ENCODE results near the gene RNASEH2B. TPM values are rescaled to one million over a fixed set of nuclear protein-coding genes. Genes with fewer than 3 reads are reported as not detected.

RNASEH2B gene
- total and polyA plus RNA-seq, 9 of the 15 experiments (the other 6 are each of a cell fraction or from before 2014, with no cell fraction given), result 26.3 to 109 (median 62.5) TPM

DNA sequence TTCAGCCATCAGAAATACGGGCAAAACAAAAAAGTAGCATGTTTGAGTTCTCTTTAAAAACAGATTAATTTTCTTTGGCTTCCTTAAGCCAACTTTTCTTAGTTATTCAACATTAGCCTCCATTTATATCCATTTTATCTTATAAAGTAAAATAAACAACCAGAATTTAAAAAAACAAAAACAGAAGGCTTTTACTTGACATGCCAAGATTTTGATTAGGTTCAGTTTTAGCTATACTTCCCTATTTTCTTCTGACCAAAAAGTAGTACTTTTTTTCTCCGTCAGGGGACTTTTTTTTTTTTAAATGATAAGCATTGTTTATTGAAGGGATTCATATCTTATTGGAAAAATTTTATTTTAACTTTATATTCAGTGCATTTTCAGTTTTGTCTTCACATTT, 18.1 kb downstream of the RNASEH2B start:
- in situ Hi-C loops (cut with MboI) (no loop called here), intact Hi-C loops (cut with micrococcal nuclease) (no loop called here)
- DNase-seq (ENCODE audit: extremely low read depth in 1 of 4, low spot score in 3 of 4) (no peak), ATAC-seq (no peak), FAIRE-seq (no peak)
- H3K36me3 ChIP-seq (ENCODE audit: control insufficient read depth, insufficient read depth, low read length), result peaks cover 13% of the 10 kb centered on the region; the same call in 1 of the 3 replicates
- H3K27ac ChIP-seq (ENCODE audit: extremely low read depth, low read depth, low read length), result no peak overlapping the region
- no peaks in the 10 kb centered on the region for H4K20me1 ChIP-seq (replicated peaks; ENCODE audit: control insufficient read depth, insufficient read depth, low read length)
- no peak overlapping the region for H2AFZ ChIP-seq (ENCODE audit: low read depth, low read length)
- H3K27me3 ChIP-seq (ENCODE audit: control insufficient read depth in 2 of 2, insufficient read depth in 2 of 2, low read length in 2 of 2), result no peaks in the 10 kb centered on the region
- no peaks in the 10 kb centered on the region for H3K9me1 ChIP-seq (ENCODE audit: control insufficient read depth, insufficient read depth, low read length)
- peaks cover 2 to 4% of the 10 kb centered on the region in 2 experiments; a peak in 3 of 5 replicates for H3K4me1 ChIP-seq (replicated peaks in 1 of 2; ENCODE audit: control insufficient read depth in 2 of 2, insufficient read depth in 2 of 2, low read length in 2 of 2)
- H3K79me2 ChIP-seq (ENCODE audit: control insufficient read depth, insufficient read depth, low read length), result peaks cover 14% of the 10 kb centered on the region
- H3K9me3 ChIP-seq (replicated peaks; ENCODE audit: control insufficient read depth, insufficient read depth, low read depth, low read length), result no peaks in the 10 kb centered on the region; the same call in 1 of the 2 replicates
- no peak overlapping the region for H3K4me3 ChIP-seq
- CTCF ChIA-PET (ENCODE audit: low intra/inter-chr PET ratio), result no interaction called here
- TF ChIP-seq SPI1 (IDR thresholded peaks at IDR 0.05; ENCODE audit: borderline replicate concordance, low read depth, low read length) (no peak), MCM5 (IDR thresholded peaks at IDR 0.05; ENCODE audit: low read depth) (no peak), PTTG1 (tag; IDR thresholded peaks at IDR 0.05; ENCODE audit: low read depth) (no peak), NR1H2 (CRISPR knock-in tag; IDR thresholded peaks at IDR 0.05) (no peak), ERF (CRISPR knock-in tag; IDR thresholded peaks at IDR 0.05) (no peak), ARID2 (IDR thresholded peaks at IDR 0.05) (no peak), RBM17 (IDR thresholded peaks at IDR 0.05; ENCODE audit: borderline replicate concordance, low read depth, low read length) (no peak), XRCC3 (IDR thresholded peaks at IDR 0.05) (no peak), ZNF324 (CRISPR knock-in tag; IDR thresholded peaks at IDR 0.05) (no peak), SNIP1 (IDR thresholded peaks at IDR 0.05; ENCODE audit: low read depth) (no peak), CBX5 (IDR thresholded peaks at IDR 0.05; ENCODE audit: borderline replicate concordance, low read depth) (no peak)
- TF ChIP-seq, protein P1, sequence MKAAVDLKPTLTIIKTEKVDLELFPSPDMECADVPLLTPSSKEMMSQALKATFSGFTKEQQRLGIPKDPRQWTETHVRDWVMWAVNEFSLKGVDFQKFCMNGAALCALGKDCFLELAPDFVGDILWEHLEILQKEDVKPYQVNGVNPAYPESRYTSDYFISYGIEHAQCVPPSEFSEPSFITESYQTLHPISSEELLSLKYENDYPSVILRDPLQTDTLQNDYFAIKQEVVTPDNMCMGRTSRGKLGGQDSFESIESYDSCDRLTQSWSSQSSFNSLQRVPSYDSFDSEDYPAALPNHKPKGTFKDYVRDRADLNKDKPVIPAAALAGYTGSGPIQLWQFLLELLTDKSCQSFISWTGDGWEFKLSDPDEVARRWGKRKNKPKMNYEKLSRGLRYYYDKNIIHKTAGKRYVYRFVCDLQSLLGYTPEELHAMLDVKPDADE (conservative IDR thresholded peaks at IDR 0.05; ENCODE audit: control insufficient read depth, low read depth, low read length), result no peak
- WGBS (ENCODE audit: insufficient coverage, low coverage, missing lambda C conversion rate), result 80% methylated on average over 2 of the region's 2 CpGs
- POLR2A ChIA-PET, result interaction anchor here (0.7 kb wide), 1 partner anchor 1232 kb away, joined by 3 read pairs; no protein-coding TSS in a partner anchor
- H3K9ac ChIP-seq (ENCODE audit: insufficient read depth in 1 of 2, low read depth in 2 of 2, low read length in 2 of 2), result no peak overlapping the region
- H3K4me2 ChIP-seq (ENCODE audit: insufficient read depth, low read length), result no peak overlapping the region
- BruUV-seq (replicated peaks), result no TSS peak

All from K562 (cell line).